ENCODE data around the gene ELOF1. TPM values are rescaled to one million over a fixed set of nuclear protein-coding genes. Genes with fewer than 3 reads are reported as not detected.

The ELOF1 gene
- total RNA-seq, 1 experiment from 2014 or later, result 105 TPM

DNA sequence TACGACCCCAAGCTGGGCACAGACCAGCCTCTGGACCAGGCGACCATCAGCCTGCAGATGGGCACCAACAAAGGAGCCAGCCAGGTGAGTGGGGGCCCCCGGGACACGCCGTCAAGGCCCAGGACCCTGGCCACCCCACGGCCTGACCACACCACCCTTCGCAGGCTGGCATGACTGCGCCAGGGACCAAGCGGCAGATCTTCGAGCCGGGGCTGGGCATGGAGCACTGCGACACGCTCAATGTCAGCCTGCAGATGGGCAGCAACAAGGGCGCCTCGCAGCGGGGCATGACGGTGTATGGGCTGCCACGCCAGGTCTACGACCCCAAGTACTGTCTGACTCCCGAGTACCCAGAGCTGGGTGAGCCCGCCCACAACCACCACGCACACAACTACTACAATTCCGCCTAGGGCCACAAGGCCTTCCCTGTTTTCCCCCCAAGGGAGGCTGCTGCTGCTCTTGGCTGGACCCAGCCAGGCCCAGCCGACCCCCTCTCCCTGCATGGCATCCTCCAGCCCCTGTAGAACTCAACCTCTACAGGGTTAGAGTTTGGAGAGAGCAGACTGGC lies 9.6 kb downstream of the ELOF1 start:
- H3K36me3 ChIP-seq (ENCODE audit: low read depth, low read length), result peaks cover 17% of the 10 kb centered on the region; the same call in 1 of the 2 replicates
- H3K9ac ChIP-seq (ENCODE audit: low read length), result no peak overlapping the region
- H3K4me1 ChIP-seq (ENCODE audit: insufficient read depth, low read length), result peaks cover 5% of the 10 kb centered on the region; the same call in 1 of the 2 replicates
- no TSS peak for BruUV-seq (replicated peaks)
- DNase-seq (no peak), ATAC-seq (no peak)
- no peaks in the 10 kb centered on the region for H3K9me3 ChIP-seq (ENCODE audit: low read length)
- H3K4me2 ChIP-seq (ENCODE audit: low read length), result no peak overlapping the region
- no peaks in the 10 kb centered on the region for H3F3A ChIP-seq (ENCODE audit: low read length, unreplicated experiment)
- no peaks in the 10 kb centered on the region for H4K20me1 ChIP-seq (ENCODE audit: low read length)
- H3K27me3 ChIP-seq (ENCODE audit: low read length), result no peaks in the 10 kb centered on the region
- H3K27ac ChIP-seq (ENCODE audit: low read length), result no peak overlapping the region
- CTCF ChIA-PET, result no interaction called here
- POLR2A ChIA-PET (ENCODE audit: unreplicated experiment), result no interaction called here
- H2AFZ ChIP-seq (ENCODE audit: low read length), result no peak overlapping the region
- intact Hi-C loops (cut with micrococcal nuclease), result no loop called here
- H3K4me3 ChIP-seq (ENCODE audit: low read length), result no peak overlapping the region
- no peaks in the 10 kb centered on the region for H3K9me2 ChIP-seq (replicated peaks; ENCODE audit: low read length)
- TF ChIP-seq EZH2phosphoT487 (IDR thresholded peaks at IDR 0.05; ENCODE audit: borderline replicate concordance, low read length) (no peak), EZH2 (IDR thresholded peaks at IDR 0.05; ENCODE audit: low read length, unreplicated experiment) (no peak)
- TF ChIP-seq, protein P1, sequence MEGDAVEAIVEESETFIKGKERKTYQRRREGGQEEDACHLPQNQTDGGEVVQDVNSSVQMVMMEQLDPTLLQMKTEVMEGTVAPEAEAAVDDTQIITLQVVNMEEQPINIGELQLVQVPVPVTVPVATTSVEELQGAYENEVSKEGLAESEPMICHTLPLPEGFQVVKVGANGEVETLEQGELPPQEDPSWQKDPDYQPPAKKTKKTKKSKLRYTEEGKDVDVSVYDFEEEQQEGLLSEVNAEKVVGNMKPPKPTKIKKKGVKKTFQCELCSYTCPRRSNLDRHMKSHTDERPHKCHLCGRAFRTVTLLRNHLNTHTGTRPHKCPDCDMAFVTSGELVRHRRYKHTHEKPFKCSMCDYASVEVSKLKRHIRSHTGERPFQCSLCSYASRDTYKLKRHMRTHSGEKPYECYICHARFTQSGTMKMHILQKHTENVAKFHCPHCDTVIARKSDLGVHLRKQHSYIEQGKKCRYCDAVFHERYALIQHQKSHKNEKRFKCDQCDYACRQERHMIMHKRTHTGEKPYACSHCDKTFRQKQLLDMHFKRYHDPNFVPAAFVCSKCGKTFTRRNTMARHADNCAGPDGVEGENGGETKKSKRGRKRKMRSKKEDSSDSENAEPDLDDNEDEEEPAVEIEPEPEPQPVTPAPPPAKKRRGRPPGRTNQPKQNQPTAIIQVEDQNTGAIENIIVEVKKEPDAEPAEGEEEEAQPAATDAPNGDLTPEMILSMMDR (conservative IDR thresholded peaks at IDR 0.05; ENCODE audit: low read depth, low read length), result no peak
- no peaks in the 10 kb centered on the region for H3K79me2 ChIP-seq (ENCODE audit: low read length)

DNA sequence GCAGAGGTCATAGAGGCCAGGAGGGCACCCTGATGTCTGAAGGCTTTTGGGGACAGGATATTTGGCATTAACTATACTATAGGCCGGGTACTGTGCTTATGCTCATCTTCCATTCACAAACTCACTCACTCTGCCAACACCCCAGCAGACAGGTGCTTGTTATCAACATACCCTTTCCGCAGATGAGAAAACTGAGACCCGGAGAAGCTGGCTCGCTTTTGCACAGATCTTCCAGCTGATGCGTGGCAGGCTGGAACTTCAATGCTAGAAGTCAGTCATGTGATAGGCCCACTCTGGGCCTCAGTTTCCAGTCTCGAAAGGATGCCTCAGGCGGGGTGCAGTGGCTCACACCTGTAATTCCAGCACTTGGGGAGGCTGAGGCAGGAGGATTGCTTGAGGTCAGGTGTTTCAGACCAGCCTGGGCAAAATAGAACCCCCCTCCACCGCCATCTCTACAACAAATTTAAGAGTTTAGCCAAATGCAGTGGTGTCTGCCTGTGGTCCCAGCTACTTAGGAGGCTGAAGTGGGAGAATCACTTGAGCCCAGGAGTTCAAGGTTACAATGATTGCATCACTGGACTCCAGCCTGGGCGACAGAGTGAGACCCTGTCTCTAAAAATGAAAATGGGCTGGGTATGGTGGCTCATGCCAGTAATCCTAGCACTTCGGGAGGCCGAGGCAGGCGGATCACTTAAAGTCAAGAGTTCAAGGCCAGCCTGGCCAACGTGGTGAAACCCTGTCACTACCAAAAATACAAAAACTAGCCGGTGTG lies 10.9 kb downstream of the ELOF1 start:
- Histone ChIP-seq H3K4me1 (ENCODE audit: insufficient read depth, low read length) (peaks cover 5% of the 10 kb centered on the region; the same call in 1 of the 2 replicates), H3F3A (ENCODE audit: low read length, unreplicated experiment) (no peaks in the 10 kb centered on the region), H3K9ac (ENCODE audit: low read length) (no peak overlapping the region), H3K9me2 (replicated peaks; ENCODE audit: low read length) (no peaks in the 10 kb centered on the region), H3K36me3 (ENCODE audit: low read depth, low read length) (peaks cover 8% of the 10 kb centered on the region; the same call in 1 of the 2 replicates), H2AFZ (ENCODE audit: low read length) (no peak overlapping the region), H3K4me2 (ENCODE audit: low read length) (no peak overlapping the region), H3K79me2 (ENCODE audit: low read length) (no peaks in the 10 kb centered on the region), H3K27ac (ENCODE audit: low read length) (no peak overlapping the region), H3K9me3 (ENCODE audit: low read length) (no peaks in the 10 kb centered on the region), H3K27me3 (ENCODE audit: low read length) (no peaks in the 10 kb centered on the region), H3K4me3 (ENCODE audit: low read length) (no peak overlapping the region), H4K20me1 (ENCODE audit: low read length) (no peaks in the 10 kb centered on the region)
- BruUV-seq (replicated peaks), result no TSS peak
- DNase-seq, result no peak
- POLR2A ChIA-PET (ENCODE audit: unreplicated experiment), result no interaction called here
- CTCF ChIA-PET, result no interaction called here
- TF ChIP-seq EZH2phosphoT487 (IDR thresholded peaks at IDR 0.05; ENCODE audit: borderline replicate concordance, low read length), result no peak
- ATAC-seq, result no peak
- intact Hi-C loops (cut with micrococcal nuclease), result no loop called here

DNA sequence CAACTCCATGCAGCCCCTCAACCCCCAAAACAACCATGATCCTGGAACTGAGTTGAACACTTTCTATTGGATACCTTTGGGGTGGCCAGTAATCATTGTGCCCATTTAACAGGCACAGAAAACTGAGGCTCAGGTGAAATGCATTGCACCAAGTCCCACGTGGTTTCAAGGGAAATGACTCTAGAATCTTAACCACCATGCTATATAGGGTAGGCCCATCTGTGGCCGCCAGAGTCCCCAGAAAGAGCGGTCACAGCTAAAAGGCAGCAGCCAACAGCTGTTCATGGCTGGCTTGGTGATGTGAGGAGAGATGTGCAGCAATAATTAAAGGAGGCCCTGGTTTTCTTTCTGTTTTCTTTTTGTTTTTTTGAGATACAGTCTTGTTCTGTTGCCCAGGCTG lies 17.8 kb downstream of the ELOF1 start:
- DNase-seq (no peak), ATAC-seq (no peak)
- no peak overlapping the region for H2AFZ ChIP-seq (ENCODE audit: low read length)
- H3K4me3 ChIP-seq (ENCODE audit: low read length), result no peak overlapping the region
- no peak overlapping the region for H3K27ac ChIP-seq (ENCODE audit: low read length)
- no TSS peak for BruUV-seq (replicated peaks)
- ChIA-PET CTCF (interaction anchor here (0.6 kb wide), 1 partner anchor 17 kb away, joined by 6 read pairs; no protein-coding TSS in a partner anchor), POLR2A (ENCODE audit: unreplicated experiment) (no interaction called here)
- no peaks in the 10 kb centered on the region for H3F3A ChIP-seq (ENCODE audit: low read length, unreplicated experiment)
- H4K20me1 ChIP-seq (ENCODE audit: low read length), result no peaks in the 10 kb centered on the region
- intact Hi-C loops (cut with micrococcal nuclease), result no loop called here
- no peaks in the 10 kb centered on the region for H3K9me2 ChIP-seq (replicated peaks; ENCODE audit: low read length)
- H3K9me3 ChIP-seq (ENCODE audit: low read length), result no peaks in the 10 kb centered on the region
- H3K79me2 ChIP-seq (ENCODE audit: low read length), result no peaks in the 10 kb centered on the region
- no peaks in the 10 kb centered on the region for H3K36me3 ChIP-seq (ENCODE audit: low read depth, low read length)
- no peak overlapping the region for H3K9ac ChIP-seq (ENCODE audit: low read length)
- no peaks in the 10 kb centered on the region for H3K27me3 ChIP-seq (ENCODE audit: low read length)
- peaks cover 5% of the 10 kb centered on the region; the same call in 1 of the 2 replicates for H3K4me1 ChIP-seq (ENCODE audit: insufficient read depth, low read length)
- TF ChIP-seq, protein P1 (conservative IDR thresholded peaks at IDR 0.05; ENCODE audit: low read depth, low read length), result no peak
- no peak for TF ChIP-seq EZH2 (IDR thresholded peaks at IDR 0.05; ENCODE audit: low read length, unreplicated experiment)
- no peak for TF ChIP-seq EZH2phosphoT487 (IDR thresholded peaks at IDR 0.05; ENCODE audit: borderline replicate concordance, low read length)
- no peak overlapping the region for H3K4me2 ChIP-seq (ENCODE audit: low read length)

Data from PC-3 (cell line).